Measurements from ENCODE around the gene EGLN1. TPM values are rescaled to one million over a fixed set of nuclear protein-coding genes. Genes with fewer than 3 reads are reported as not detected.

The EGLN1 gene
- total RNA-seq, 1 experiment from 2014 or later, result 27.1 TPM

DNA sequence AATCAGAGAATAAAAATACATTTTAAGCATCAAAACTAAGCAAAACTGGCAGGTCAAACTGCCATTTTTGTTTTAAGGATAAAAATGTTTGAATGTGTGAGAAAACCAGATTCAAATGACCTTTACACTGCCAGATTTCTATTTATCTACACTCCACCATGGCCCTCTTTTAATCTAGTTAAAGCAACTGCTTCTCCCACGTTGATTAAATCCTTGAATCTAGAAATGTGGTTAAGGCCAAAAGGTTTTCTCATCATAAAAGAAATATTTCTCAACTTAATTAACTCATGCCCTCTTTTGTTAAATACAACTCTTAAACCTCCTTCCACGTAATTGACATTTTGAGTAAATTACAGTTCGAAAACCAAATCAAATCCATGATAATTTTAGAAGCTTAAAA, 15.0 kb downstream of the EGLN1 start:
- no peak for ATAC-seq
- RAD21 ChIA-PET (ENCODE audit: low non-redundant PET in 1 of 2, low total read pairs in 2 of 2, uncharacterized antibody in 2 of 2, unreplicated experiment in 2 of 2), result no interaction called here
- POLR2A ChIA-PET, result no interaction called here
- DNase-seq (ENCODE audit: low read depth, low spot score), result no peak
- Histone ChIP-seq H3K4me1 (ENCODE audit: control insufficient read depth in 1 of 2, insufficient read depth in 2 of 2, low read length in 2 of 2) (peaks cover 20 to 42% of the 10 kb centered on the region in 2 experiments), H3K4me3 (replicated peaks in 1 of 2; ENCODE audit: low read depth in 1 of 2, low read length in 2 of 2) (no peak overlapping the region), H3K27me3 (ENCODE audit: insufficient read depth, low read length) (no peaks in the 10 kb centered on the region), H3K27ac (ENCODE audit: low read depth, low read length) (no peak overlapping the region; the same call in 1 of the 2 replicates), H3K79me2 (ENCODE audit: insufficient read depth, low read length) (peaks cover 99% of the 10 kb centered on the region), H3K9me3 (ENCODE audit: control insufficient read depth in 1 of 2, insufficient read depth in 1 of 2, low read depth in 1 of 2, low read length in 2 of 2) (no peaks in the 10 kb centered on the region), H3K9me2 (ENCODE audit: insufficient read depth) (no peaks in the 10 kb centered on the region), H3K36me3 (ENCODE audit: control insufficient read depth in 1 of 2, insufficient read depth in 2 of 2, low read length in 2 of 2) (peaks cover 4 to 5% of the 10 kb centered on the region in 2 experiments; a peak in 1 of 4 replicates), H2AFZ (ENCODE audit: low read depth, low read length, poor library complexity, severe bottlenecking) (no peak overlapping the region), H3K4me2 (ENCODE audit: low read length) (peak overlapping the region; percentile 75; the same call in 1 of the 2 replicates), H4K20me1 (ENCODE audit: insufficient read depth) (no peaks in the 10 kb centered on the region), H3K9ac (ENCODE audit: low read length) (0 out of 2 replicates have a peak overlapping the region, but pooled peaks have one; percentile 49)
- no TSS peak for BruUV-seq (replicated peaks)
- TF ChIP-seq ZNF274 (IDR thresholded peaks at IDR 0.05; ENCODE audit: low read depth, low read length) (no peak), YY1 (IDR thresholded peaks at IDR 0.05; ENCODE audit: extremely low read depth, insufficient replicate concordance, low read depth, low read length) (no peak), CBX3 (IDR thresholded peaks at IDR 0.05; ENCODE audit: low read depth) (no peak), EZH2phosphoT487 (IDR thresholded peaks at IDR 0.05; ENCODE audit: borderline replicate concordance) (no peak), ZFX (IDR thresholded peaks at IDR 0.05) (no peak), SP1 (IDR thresholded peaks at IDR 0.05; ENCODE audit: low read depth) (no peak), JUND (IDR thresholded peaks at IDR 0.05) (no peak), POLR2AphosphoS5 (IDR thresholded peaks at IDR 0.05; ENCODE audit: low read depth, low read length) (no peak)
- TF ChIP-seq, protein P1, sequence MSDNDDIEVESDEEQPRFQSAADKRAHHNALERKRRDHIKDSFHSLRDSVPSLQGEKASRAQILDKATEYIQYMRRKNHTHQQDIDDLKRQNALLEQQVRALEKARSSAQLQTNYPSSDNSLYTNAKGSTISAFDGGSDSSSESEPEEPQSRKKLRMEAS (IDR thresholded peaks at IDR 0.05), result no peak
- TF ChIP-seq, protein P2, sequence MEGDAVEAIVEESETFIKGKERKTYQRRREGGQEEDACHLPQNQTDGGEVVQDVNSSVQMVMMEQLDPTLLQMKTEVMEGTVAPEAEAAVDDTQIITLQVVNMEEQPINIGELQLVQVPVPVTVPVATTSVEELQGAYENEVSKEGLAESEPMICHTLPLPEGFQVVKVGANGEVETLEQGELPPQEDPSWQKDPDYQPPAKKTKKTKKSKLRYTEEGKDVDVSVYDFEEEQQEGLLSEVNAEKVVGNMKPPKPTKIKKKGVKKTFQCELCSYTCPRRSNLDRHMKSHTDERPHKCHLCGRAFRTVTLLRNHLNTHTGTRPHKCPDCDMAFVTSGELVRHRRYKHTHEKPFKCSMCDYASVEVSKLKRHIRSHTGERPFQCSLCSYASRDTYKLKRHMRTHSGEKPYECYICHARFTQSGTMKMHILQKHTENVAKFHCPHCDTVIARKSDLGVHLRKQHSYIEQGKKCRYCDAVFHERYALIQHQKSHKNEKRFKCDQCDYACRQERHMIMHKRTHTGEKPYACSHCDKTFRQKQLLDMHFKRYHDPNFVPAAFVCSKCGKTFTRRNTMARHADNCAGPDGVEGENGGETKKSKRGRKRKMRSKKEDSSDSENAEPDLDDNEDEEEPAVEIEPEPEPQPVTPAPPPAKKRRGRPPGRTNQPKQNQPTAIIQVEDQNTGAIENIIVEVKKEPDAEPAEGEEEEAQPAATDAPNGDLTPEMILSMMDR (IDR thresholded peaks at IDR 0.05 in 2 of 3, conservative IDR thresholded peaks at IDR 0.05 in 1 of 3; ENCODE audit: borderline replicate concordance in 1 of 3, insufficient read depth in 1 of 3, low read depth in 2 of 3, low read length in 2 of 3), result no peak
- TF ChIP-seq, protein P3, sequence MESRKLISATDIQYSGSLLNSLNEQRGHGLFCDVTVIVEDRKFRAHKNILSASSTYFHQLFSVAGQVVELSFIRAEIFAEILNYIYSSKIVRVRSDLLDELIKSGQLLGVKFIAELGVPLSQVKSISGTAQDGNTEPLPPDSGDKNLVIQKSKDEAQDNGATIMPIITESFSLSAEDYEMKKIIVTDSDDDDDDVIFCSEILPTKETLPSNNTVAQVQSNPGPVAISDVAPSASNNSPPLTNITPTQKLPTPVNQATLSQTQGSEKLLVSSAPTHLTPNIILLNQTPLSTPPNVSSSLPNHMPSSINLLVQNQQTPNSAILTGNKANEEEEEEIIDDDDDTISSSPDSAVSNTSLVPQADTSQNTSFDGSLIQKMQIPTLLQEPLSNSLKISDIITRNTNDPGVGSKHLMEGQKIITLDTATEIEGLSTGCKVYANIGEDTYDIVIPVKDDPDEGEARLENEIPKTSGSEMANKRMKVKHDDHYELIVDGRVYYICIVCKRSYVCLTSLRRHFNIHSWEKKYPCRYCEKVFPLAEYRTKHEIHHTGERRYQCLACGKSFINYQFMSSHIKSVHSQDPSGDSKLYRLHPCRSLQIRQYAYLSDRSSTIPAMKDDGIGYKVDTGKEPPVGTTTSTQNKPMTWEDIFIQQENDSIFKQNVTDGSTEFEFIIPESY (IDR thresholded peaks at IDR 0.05; ENCODE audit: extremely low read depth, insufficient replicate concordance, low read length), result no peak
- intact Hi-C loops (cut with micrococcal nuclease), result no loop called here
- CTCF ChIA-PET, result no interaction called here

All from HCT116 (cell line).